HCT116 (cell line): ENCODE measurements around the gene USP28. TPM values are rescaled to one million over a fixed set of nuclear protein-coding genes. Genes with fewer than 3 reads are reported as not detected.

Experiments
- ATAC-seq: fragments of 200-7000 bp; cut with Tn5 transposase; 2 replicates; pipeline ENCODE4 v1.9.1; 2020; ENCODE audit warnings: mild to moderate bottlenecking, moderate library complexity
- BruUV-seq: library from RNA; stranded (reverse); fragments of 400-500 nt; replicated peaks from 2 replicates; lab custom pipeline; 2021; lab: Mats Ljungman, UMichigan
- CTCF ChIA-PET: fragments of 300-600 bp; sonication (Branson Sonifier 250); formaldehyde crosslinking; loops from one replicate; lab custom pipeline; 2021; ENCODE audit warnings: antibody characterized with exemption; lab: Charles Lee
- POLR2A ChIA-PET: fragments of 300-600, 350-600 bp; sonication (Branson Sonifier 250); formaldehyde crosslinking; loops from one replicate; lab custom pipeline; 2021; ENCODE audit warnings: antibody characterized with exemption; lab: Charles Lee
- RAD21 ChIA-PET, 2 experiments: fragments of 300-600 bp; sonication (Branson Sonifier 250); formaldehyde crosslinking; loops; one replicate each; lab custom pipeline; 2023; ENCODE audit warnings: low total read pairs in 2 of 2; ENCODE audit not compliant: uncharacterized antibody in 2 of 2, unreplicated experiment in 2 of 2, low non-redundant PET in 1 of 2; lab: Charles Lee
- DNase-seq: peaks from one replicate; pipeline ENCODE4 v3.0.0-alpha.2; 2010; ENCODE audit warnings: low read depth, low spot score
- H2AFZ ChIP-seq: fragments of 200-600 bp; shearing (Covaris generic), sonication (generic); 2 replicates; pipeline ENCODE4 v1.6.1; 2017; ENCODE audit warnings: low read depth, mixed run types, mixed read lengths, antibody characterized with exemption, low read length; ENCODE audit not compliant: poor library complexity, severe bottlenecking
- H3K27ac ChIP-seq: 2 replicates; pipeline ENCODE4 v1.5.1; 2012; ENCODE audit warnings: low read depth, low read length
- H3K27me3 ChIP-seq: fragments of 200-600 bp; sonication (generic); 2 replicates; pipeline ENCODE4 v1.6.1; 2016; ENCODE audit warnings: mixed run types, low read length, mixed read lengths; ENCODE audit not compliant: insufficient read depth
- H3K36me3 ChIP-seq, 2 experiments: fragments of 200-500 bp in 1 of 2; fragments of 200-600 bp in 1 of 2; sonication (Bioruptor generic) in 1 of 2; sonication (generic) in 1 of 2; 2 replicates each; pipeline versions ENCODE4 v1.5.1 to v1.6.1; 2014 to 2016; ENCODE audit warnings: low read length in 2 of 2, inconsistent platforms in 1 of 2, mixed read lengths in 1 of 2, mixed run types in 1 of 2; ENCODE audit not compliant: insufficient read depth in 2 of 2, control insufficient read depth in 1 of 2
- H3K4me1 ChIP-seq, 2 experiments: fragments of 200-600 bp in 1 of 2; sonication (generic) in 1 of 2; 2 replicates each; pipeline versions ENCODE4 v1.5.1 to v1.6.1; 2012 to 2017; ENCODE audit warnings: low read length in 2 of 2, inconsistent platforms in 1 of 2, mild to moderate bottlenecking in 1 of 2, mixed read lengths in 1 of 2, mixed run types in 1 of 2, moderate library complexity in 1 of 2; ENCODE audit not compliant: insufficient read depth in 2 of 2, control insufficient read depth in 1 of 2
- H3K4me2 ChIP-seq: fragments of 200-600 bp; sonication (generic); 2 replicates; pipeline ENCODE4 v1.6.1; 2017; ENCODE audit warnings: mixed run types, low read length, mixed read lengths
- H3K4me3 ChIP-seq, 2 experiments: fragments of 200-600 bp in 1 of 2; sonication (generic) in 1 of 2; replicated peaks in 1 of 2; 2 replicates each; pipeline ENCODE4 v1.5.1; 2011 to 2016; ENCODE audit warnings: low read length in 2 of 2, control low read depth in 1 of 2, low read depth in 1 of 2, mild to moderate bottlenecking in 1 of 2, mixed read lengths in 1 of 2, mixed run types in 1 of 2
- H3K79me2 ChIP-seq: fragments of 200-600 bp; sonication (generic); 2 replicates; pipeline ENCODE4 v1.6.1; 2017; ENCODE audit warnings: mild to moderate bottlenecking, mixed run types, low read length, moderate library complexity, mixed read lengths; ENCODE audit not compliant: insufficient read depth
- H3K9ac ChIP-seq: fragments of 200-600 bp; sonication (generic); 2 replicates; pipeline ENCODE4 v1.6.1; 2016; ENCODE audit warnings: low read length, mixed read lengths
- H3K9me2 ChIP-seq: fragments of 200-600 bp; sonication (generic), shearing (Covaris generic); 2 replicates; pipeline ENCODE4 v1.6.1; 2017; ENCODE audit warnings: mixed run types, mild to moderate bottlenecking, moderate library complexity; ENCODE audit not compliant: insufficient read depth
- H3K9me3 ChIP-seq, 2 experiments: fragments of 200-500 bp in 1 of 2; fragments of 200-600 bp in 1 of 2; sonication (Bioruptor generic) in 1 of 2; sonication (generic) in 1 of 2; 2 replicates each; pipeline ENCODE4 v1.6.1; 2014 to 2017; ENCODE audit warnings: low read length in 2 of 2, mixed read lengths in 2 of 2, inconsistent platforms in 1 of 2, low read depth in 1 of 2, mild to moderate bottlenecking in 1 of 2, mixed run types in 1 of 2, moderate library complexity in 1 of 2; ENCODE audit not compliant: control insufficient read depth in 1 of 2, insufficient read depth in 1 of 2
- H4K20me1 ChIP-seq: fragments of 200-600 bp; sonication (generic), shearing (Covaris generic); 2 replicates; pipeline ENCODE4 v1.6.1; 2017; ENCODE audit warnings: mixed run types, mild to moderate bottlenecking, moderate library complexity; ENCODE audit not compliant: insufficient read depth
- ATF3 ChIP-seq: IDR thresholded peaks from 2 replicates; pipeline ENCODE4 v1.6.1; 2012
- CBX3 ChIP-seq: IDR thresholded peaks from 2 replicates; pipeline ENCODE4 v1.6.1; 2012; ENCODE audit warnings: low read depth
- CEBPB ChIP-seq: IDR thresholded peaks from 2 replicates; pipeline ENCODE4 v1.6.1; 2012; ENCODE audit warnings: low read depth
- EGR1 ChIP-seq: IDR thresholded peaks from 2 replicates; pipeline ENCODE4 v1.6.1; 2012; ENCODE audit warnings: low read depth
- ELF1 ChIP-seq: IDR thresholded peaks from 2 replicates; pipeline ENCODE4 v1.6.1; 2012; ENCODE audit warnings: low read depth, borderline replicate concordance
- EZH2 ChIP-seq: fragments of 200-600 bp; sonication (generic); IDR thresholded peaks from 2 replicates; pipeline ENCODE4 v1.6.1; 2017; ENCODE audit warnings: antibody characterized with exemption, mixed run types
- EZH2phosphoT487 ChIP-seq: fragments of 200-600 bp; IDR thresholded peaks from 2 replicates; pipeline ENCODE4 v1.6.1; 2018; ENCODE audit warnings: antibody characterized with exemption, borderline replicate concordance
- JUND ChIP-seq: IDR thresholded peaks from 2 replicates; pipeline ENCODE4 v1.6.1; 2012
- MAX ChIP-seq: IDR thresholded peaks from 2 replicates; pipeline ENCODE4 v1.6.1; 2012
- POLR2A ChIP-seq: IDR thresholded peaks from 2 replicates; pipeline ENCODE4 v1.7.0; 2011; ENCODE audit warnings: borderline replicate concordance; ENCODE audit not compliant: insufficient read depth, insufficient read length; ENCODE audit errors: extremely low read depth
- RAD21 ChIP-seq: IDR thresholded peaks from 2 replicates; pipeline ENCODE4 v1.6.1; 2012; ENCODE audit warnings: low read depth, mild to moderate bottlenecking
- SP1 ChIP-seq: IDR thresholded peaks from 2 replicates; pipeline ENCODE4 v1.6.1; 2012; ENCODE audit warnings: low read depth
- SRF ChIP-seq: IDR thresholded peaks from 2 replicates; pipeline ENCODE4 v1.6.1; 2012; ENCODE audit warnings: low read depth
- YY1 ChIP-seq: IDR thresholded peaks from 2 replicates; pipeline ENCODE4 v1.6.1; 2011; ENCODE audit warnings: low read length, low read depth, moderate library complexity, mild to moderate bottlenecking; ENCODE audit not compliant: insufficient replicate concordance; ENCODE audit errors: extremely low read depth
- ZBTB33 ChIP-seq: IDR thresholded peaks from 2 replicates; pipeline ENCODE4 v1.6.1; 2011; ENCODE audit warnings: mild to moderate bottlenecking, low read length, moderate library complexity; ENCODE audit not compliant: insufficient replicate concordance; ENCODE audit errors: extremely low read depth
- ZNF274 ChIP-seq: fragments of 200-500 bp; sonication (Bioruptor generic); IDR thresholded peaks from 2 replicates; pipeline ENCODE4 v1.6.1; 2014; ENCODE audit warnings: mild to moderate bottlenecking, low read depth, low read length, inconsistent platforms
- intact Hi-C: fragments of 100-400 bp; cut with micrococcal nuclease; formaldehyde crosslinking; loops from 2 replicates; pipeline ENCODE4 v1.10.0; 2022
- total RNA-seq: library from RNA; stranded (reverse); gene quantifications from one replicate; pipeline ENCODE4 v1.2.1, GENCODE V29; 2021; ENCODE audit not compliant: unreplicated experiment

The USP28 gene
- total RNA-seq, 1 experiment from 2014 or later = 23.5 TPM

- H4K20me1 ChIP-seq = no peaks in the 10 kb centered on the region
- intact Hi-C loops = no loop called here
- TF ChIP-seq EZH2phosphoT487 (no peak), ELF1 (no peak), EGR1 (no peak), ZNF274 (no peak), CEBPB (no peak), CBX3 (no peak), YY1 (no peak), RAD21 (no peak), SRF (no peak), ZBTB33 (no peak), JUND (no peak), ATF3 (no peak), MAX (no peak), SP1 (no peak), EZH2 (no peak), POLR2A (no peak)
- ChIA-PET POLR2A (no interaction called here), CTCF (no interaction called here), RAD21 (no interaction called here)
- H3K4me2 ChIP-seq = no peak overlapping the region
- H3K9ac ChIP-seq = no peak overlapping the region
- H3K4me3 ChIP-seq = no peak overlapping the region
- DNase-seq = no peak
- H3K36me3 ChIP-seq = peaks cover 0 to 3% of the 10 kb centered on the region in 2 experiments; a peak in 3 of 4 replicates
- no peaks in the 10 kb centered on the region for H3K4me1 ChIP-seq
- H3K9me2 ChIP-seq = no peaks in the 10 kb centered on the region
- no TSS peak for BruUV-seq
- H3K27me3 ChIP-seq = no peaks in the 10 kb centered on the region
- H3K9me3 ChIP-seq = no peaks in the 10 kb centered on the region
- H3K79me2 ChIP-seq = no peaks in the 10 kb centered on the region
- no peak for ATAC-seq
- no peak overlapping the region for H2AFZ ChIP-seq
- no peak overlapping the region for H3K27ac ChIP-seq
These were observed 45.6 kb downstream of the USP28 start for GRCh38 chr11:113829751-113830150.
